H1 (cell line): Measurements from ENCODE around the gene G3BP1. TPM values are rescaled to one million over a fixed set of nuclear protein-coding genes. Genes with fewer than 3 reads are reported as not detected.

Experiments used
- CHD7 ChIP-seq: fragments of 300-600 bp; sonication (generic); IDR thresholded peaks from 2 replicates; pipeline ENCODE4 v1.7.1; 2012; ENCODE audit warnings: low read length, moderate library complexity, mild to moderate bottlenecking, inconsistent platforms; ENCODE audit not compliant: insufficient replicate concordance
- polyA plus RNA-seq, 7 experiments: library from polyadenylated mRNA; depleted of rRNA in 3 of 7; stranded (reverse) in 5 of 7; unstranded in 2 of 7; fragments of >200 nt in 5 of 7; fragments of 200-250 nt in 2 of 7; gene quantifications; 1 replicate in 5 of 7; 2 replicates in 1 of 7; 4 replicates in 1 of 7; pipeline versions ENCODE4 v1.2.1 to v1.2.3, GENCODE V29; 2011 to 2013; ENCODE audit warnings: missing spikeins in 2 of 7, mixed read lengths in 2 of 7
- total RNA-seq: library from RNA; stranded (reverse); fragmentation: NEBNext Ultra II Directional; extraction: Animal tissue kit (Norgen Biotek cat#: 25700); gene quantifications from 2 replicates; pipeline ENCODE4 v1.2.1, GENCODE V29; 2021

The G3BP1 gene
- total and polyA plus RNA-seq, 2 of the 8 experiments (the other 6 are each of a cell fraction or from before 2014, with no cell fraction given): 71.2 to 516 TPM

GRCh38 chr5:151799407-151799806 lies 27.7 kb downstream of the G3BP1 start (continued):
- TF ChIP-seq CHD7: no peak
